Rectal smooth muscle tissue (tissue), 1 donor: ENCODE results near the gene NTRK2.

ENCODE experiments used
- H3K27ac ChIP-seq: one replicate; pipeline ENCODE4 v1.7.0; 2013; ENCODE audit warnings: low read depth, low read length, inconsistent platforms
- H3K27me3 ChIP-seq: one replicate; pipeline ENCODE4 v1.7.0; 2013; ENCODE audit warnings: low read length; ENCODE audit not compliant: control insufficient read depth, insufficient read depth
- H3K36me3 ChIP-seq: one replicate; pipeline ENCODE4 v1.7.0; 2013; ENCODE audit warnings: low read length; ENCODE audit not compliant: control insufficient read depth, insufficient read depth
- H3K4me1 ChIP-seq: one replicate; pipeline ENCODE4 v1.7.0; 2013; ENCODE audit warnings: low read length; ENCODE audit not compliant: control insufficient read depth, insufficient read depth
- H3K4me3 ChIP-seq: one replicate; pipeline ENCODE4 v1.7.0; 2013; ENCODE audit warnings: low read length
- H3K9ac ChIP-seq: one replicate; pipeline ENCODE4 v1.7.0; 2013; ENCODE audit warnings: low read length

NTRK2 gene

GRCh38 chr9:84978661-84979060, 309.1 kb downstream of the NTRK2 start:
- no peak overlapping the region for H3K27ac ChIP-seq
- H3K36me3 ChIP-seq: no peaks in the 10 kb centered on the region
- H3K27me3 ChIP-seq: no peaks in the 10 kb centered on the region
- no peak overlapping the region for H3K4me3 ChIP-seq
- no peak overlapping the region for H3K9ac ChIP-seq
- H3K4me1 ChIP-seq: no peaks in the 10 kb centered on the region

GRCh38 chr9:84983749-84984148, 314.2 kb downstream of the NTRK2 start:
- H3K27me3 ChIP-seq: no peaks in the 10 kb centered on the region
- H3K36me3 ChIP-seq: no peaks in the 10 kb centered on the region
- no peak overlapping the region for H3K27ac ChIP-seq
- H3K4me3 ChIP-seq: no peak overlapping the region
- no peak overlapping the region for H3K9ac ChIP-seq
- no peaks in the 10 kb centered on the region for H3K4me1 ChIP-seq

GRCh38 chr9:84988621-84989020, 319.1 kb downstream of the NTRK2 start:
- no peaks in the 10 kb centered on the region for H3K27me3 ChIP-seq
- no peak overlapping the region for H3K27ac ChIP-seq
- H3K4me3 ChIP-seq: no peak overlapping the region
- no peaks in the 10 kb centered on the region for H3K36me3 ChIP-seq
- H3K9ac ChIP-seq: no peak overlapping the region
- no peaks in the 10 kb centered on the region for H3K4me1 ChIP-seq

- Histone ChIP-seq H3K27me3 (no peaks in the 10 kb centered on the region), H3K27ac (no peak overlapping the region), H3K9ac (no peak overlapping the region), H3K36me3 (no peaks in the 10 kb centered on the region), H3K4me1 (no peaks in the 10 kb centered on the region), H3K4me3 (no peak overlapping the region)
These were observed 320.9 kb downstream of the NTRK2 start for GRCh38 chr9:84990416-84990815.

- H3K36me3 ChIP-seq: no peaks in the 10 kb centered on the region
- H3K9ac ChIP-seq: no peak overlapping the region
- H3K4me3 ChIP-seq: no peak overlapping the region
- no peaks in the 10 kb centered on the region for H3K27me3 ChIP-seq
- H3K4me1 ChIP-seq: no peaks in the 10 kb centered on the region
- H3K27ac ChIP-seq: no peak overlapping the region
These were observed 321.5 kb downstream of the NTRK2 start for GRCh38 chr9:84990850-84991513.

- H3K36me3 ChIP-seq: no peaks in the 10 kb centered on the region
- H3K27ac ChIP-seq: no peak overlapping the region
- no peaks in the 10 kb centered on the region for H3K4me1 ChIP-seq
- H3K27me3 ChIP-seq: no peaks in the 10 kb centered on the region
- no peak overlapping the region for H3K4me3 ChIP-seq
- no peak overlapping the region for H3K9ac ChIP-seq
These were observed 322.0 kb downstream of the NTRK2 start for GRCh38 chr9:84991514-84991870.

- H3K4me1 ChIP-seq: no peaks in the 10 kb centered on the region
- no peak overlapping the region for H3K4me3 ChIP-seq
- H3K27ac ChIP-seq: no peak overlapping the region
- H3K36me3 ChIP-seq: no peaks in the 10 kb centered on the region
- no peak overlapping the region for H3K9ac ChIP-seq
- H3K27me3 ChIP-seq: no peaks in the 10 kb centered on the region
These were observed 322.9 kb downstream of the NTRK2 start for GRCh38 chr9:84992381-84992780.

GRCh38 chr9:84993105-84993504, 323.6 kb downstream of the NTRK2 start:
- no peak overlapping the region for H3K9ac ChIP-seq
- no peaks in the 10 kb centered on the region for H3K27me3 ChIP-seq
- H3K36me3 ChIP-seq: no peaks in the 10 kb centered on the region
- no peak overlapping the region for H3K4me3 ChIP-seq
- H3K4me1 ChIP-seq: no peaks in the 10 kb centered on the region
- H3K27ac ChIP-seq: no peak overlapping the region

- Histone ChIP-seq H3K27me3 (no peaks in the 10 kb centered on the region), H3K4me1 (no peaks in the 10 kb centered on the region), H3K9ac (no peak overlapping the region), H3K4me3 (no peak overlapping the region), H3K36me3 (no peaks in the 10 kb centered on the region), H3K27ac (no peak overlapping the region)
These were observed 326.5 kb downstream of the NTRK2 start for GRCh38 chr9:84996029-84996428.

- H3K27me3 ChIP-seq: no peaks in the 10 kb centered on the region
- H3K9ac ChIP-seq: no peak overlapping the region
- no peak overlapping the region for H3K27ac ChIP-seq
- H3K4me3 ChIP-seq: no peak overlapping the region
- H3K4me1 ChIP-seq: no peaks in the 10 kb centered on the region
- H3K36me3 ChIP-seq: no peaks in the 10 kb centered on the region
These were observed 327.2 kb downstream of the NTRK2 start for GRCh38 chr9:84996716-84997115.

- Histone ChIP-seq H3K36me3 (no peaks in the 10 kb centered on the region), H3K27ac (no peak overlapping the region), H3K4me3 (no peak overlapping the region), H3K27me3 (no peaks in the 10 kb centered on the region), H3K9ac (no peak overlapping the region), H3K4me1 (no peaks in the 10 kb centered on the region)
These were observed 327.9 kb downstream of the NTRK2 start for GRCh38 chr9:84997472-84997871.

GRCh38 chr9:84998639-84999038, 329.1 kb downstream of the NTRK2 start:
- H3K9ac ChIP-seq: no peak overlapping the region
- no peaks in the 10 kb centered on the region for H3K4me1 ChIP-seq
- no peaks in the 10 kb centered on the region for H3K36me3 ChIP-seq
- no peak overlapping the region for H3K4me3 ChIP-seq
- no peak overlapping the region for H3K27ac ChIP-seq
- no peaks in the 10 kb centered on the region for H3K27me3 ChIP-seq

- no peaks in the 10 kb centered on the region for H3K27me3 ChIP-seq
- no peaks in the 10 kb centered on the region for H3K36me3 ChIP-seq
- no peak overlapping the region for H3K4me3 ChIP-seq
- H3K9ac ChIP-seq: no peak overlapping the region
- no peaks in the 10 kb centered on the region for H3K4me1 ChIP-seq
- H3K27ac ChIP-seq: no peak overlapping the region
These were observed 330.3 kb downstream of the NTRK2 start for GRCh38 chr9:84999788-85000187.
